Epithelial cell of prostate (primary cell): ENCODE measurements around the gene VSX1.

Source experiments
- DNase-seq: peaks from one replicate; pipeline ENCODE4 v3.0.0-alpha.2; 2011; ENCODE audit warnings: low read depth, low spot score
- H3K27ac ChIP-seq: fragments of 450-650 bp; 2 replicates; pipeline ENCODE4 v1.5.1; 2017; ENCODE audit warnings: mild to moderate bottlenecking

The VSX1 gene

GRCh38 chr20:25025986-25026605, 55.8 kb downstream of the VSX1 start:
- no peak overlapping the region for H3K27ac ChIP-seq
- no peak for DNase-seq
